Stimulated activated CD4-positive, alpha-beta T cell treated with anti-CD3 and anti-CD28 coated beads, Interleukin-2, amount 100 ng/mL, for 48 hours (primary cell): Measurements from ENCODE around the gene SUPT6H.
"Not testable (repeated sequence)": the region's sequence is repeated elsewhere in the genome, so short reads cannot be mapped to it uniquely, and the experiment has no call there.

Experiments
- DNase-seq, 2 donors: peaks; one replicate each; pipeline ENCODE4 v3.0.0-alpha.2; 2020

Gene SUPT6H

DNA sequence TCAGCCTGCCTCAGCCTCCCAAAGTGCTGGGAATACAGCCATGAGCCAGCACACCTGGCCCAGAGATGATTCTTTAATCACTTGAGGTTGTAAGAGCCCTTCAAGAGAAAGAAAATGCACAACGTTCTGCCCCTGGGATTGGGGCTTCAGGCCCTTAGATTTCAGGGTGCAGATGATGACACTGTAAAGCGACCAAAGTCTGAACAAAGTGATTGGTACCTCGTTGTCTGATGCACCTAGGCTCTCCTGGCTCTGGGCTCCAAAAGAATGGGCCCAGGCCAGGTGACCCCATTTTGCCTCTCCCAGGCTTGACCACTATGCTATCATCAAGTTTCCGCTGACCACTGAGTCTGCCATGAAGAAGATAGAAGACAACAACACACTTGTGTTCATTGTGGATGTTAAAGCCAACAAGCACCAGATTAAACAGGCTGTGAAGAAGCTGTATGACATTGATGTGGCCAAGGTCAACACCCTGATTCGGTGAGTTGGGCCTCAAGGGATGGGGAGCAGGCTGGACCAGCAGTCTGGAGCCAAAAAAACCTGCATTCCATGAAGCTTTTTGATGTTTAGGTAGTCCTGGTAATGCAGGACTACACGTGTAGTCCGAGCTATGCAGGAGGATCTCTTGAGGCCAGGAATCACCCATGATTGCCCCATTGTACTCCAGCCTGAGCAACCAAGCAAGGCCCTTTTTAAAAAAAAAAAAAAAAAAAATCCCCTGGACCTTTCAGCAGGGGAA is 60.6 kb downstream of the SUPT6H start:
- no peak for DNase-seq

DNA sequence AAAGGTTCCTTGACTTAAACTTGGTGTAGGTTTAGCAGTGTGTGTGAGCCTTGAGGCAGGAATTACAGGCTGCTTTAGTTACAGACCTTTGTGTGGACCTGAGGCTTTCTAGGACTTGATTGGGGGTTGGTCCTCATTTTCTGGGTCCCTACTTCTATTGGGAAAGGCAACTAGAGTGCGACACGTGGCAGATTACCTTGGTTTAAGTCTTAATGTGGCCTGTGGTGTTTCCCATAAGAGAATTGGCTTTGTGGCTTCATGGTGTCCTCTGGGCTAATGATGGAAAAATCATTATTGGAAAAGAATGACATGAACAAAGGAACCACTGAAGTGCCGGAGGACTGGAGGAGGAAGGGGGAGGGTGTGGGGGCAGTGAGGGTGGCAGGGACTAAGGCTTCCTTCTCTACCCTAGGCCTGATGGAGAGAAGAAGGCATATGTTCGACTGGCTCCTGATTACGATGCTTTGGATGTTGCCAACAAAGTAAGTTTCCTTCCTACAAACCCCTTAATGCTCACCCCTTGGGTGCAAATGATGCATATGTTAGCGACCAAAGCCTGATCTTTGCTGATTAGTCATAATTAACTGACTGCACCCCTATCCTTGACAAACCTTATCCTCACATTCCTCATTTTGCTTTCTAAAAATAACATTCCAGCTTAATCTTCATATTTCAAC is 61.3 kb downstream of the SUPT6H start:
- DNase-seq, result no peak

DNA sequence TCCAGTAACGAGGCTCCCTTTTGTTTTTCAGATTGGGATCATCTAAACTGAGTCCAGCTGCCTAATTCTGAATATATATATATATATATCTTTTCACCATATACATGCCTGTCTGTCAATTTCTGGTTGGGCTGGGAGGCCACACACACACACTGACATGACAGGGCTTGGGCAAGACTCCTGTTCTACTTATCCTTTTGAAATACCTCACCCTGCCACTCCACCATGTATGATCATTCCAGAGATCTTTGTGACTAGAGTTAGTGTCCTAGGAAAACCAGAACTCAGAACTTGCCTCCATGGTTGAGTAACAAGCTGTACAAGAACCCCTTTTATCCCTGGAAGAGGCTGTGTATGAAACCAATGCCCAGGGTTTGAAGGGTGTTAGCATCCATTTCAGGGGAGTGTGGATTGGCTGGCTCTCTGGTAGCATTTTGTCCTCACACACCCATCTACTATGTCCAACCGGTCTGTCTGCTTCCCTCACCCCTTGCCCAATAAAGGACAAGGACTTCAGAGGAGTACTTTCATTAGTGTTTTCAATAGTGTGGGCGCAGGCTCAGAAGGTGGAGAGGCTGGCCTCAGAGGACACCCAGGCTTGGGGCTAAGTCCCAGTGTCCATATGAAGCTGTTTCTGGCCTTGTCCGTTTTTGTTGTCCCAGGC is 62.0 kb downstream of the SUPT6H start:
- not testable (repeated sequence) for DNase-seq

DNA sequence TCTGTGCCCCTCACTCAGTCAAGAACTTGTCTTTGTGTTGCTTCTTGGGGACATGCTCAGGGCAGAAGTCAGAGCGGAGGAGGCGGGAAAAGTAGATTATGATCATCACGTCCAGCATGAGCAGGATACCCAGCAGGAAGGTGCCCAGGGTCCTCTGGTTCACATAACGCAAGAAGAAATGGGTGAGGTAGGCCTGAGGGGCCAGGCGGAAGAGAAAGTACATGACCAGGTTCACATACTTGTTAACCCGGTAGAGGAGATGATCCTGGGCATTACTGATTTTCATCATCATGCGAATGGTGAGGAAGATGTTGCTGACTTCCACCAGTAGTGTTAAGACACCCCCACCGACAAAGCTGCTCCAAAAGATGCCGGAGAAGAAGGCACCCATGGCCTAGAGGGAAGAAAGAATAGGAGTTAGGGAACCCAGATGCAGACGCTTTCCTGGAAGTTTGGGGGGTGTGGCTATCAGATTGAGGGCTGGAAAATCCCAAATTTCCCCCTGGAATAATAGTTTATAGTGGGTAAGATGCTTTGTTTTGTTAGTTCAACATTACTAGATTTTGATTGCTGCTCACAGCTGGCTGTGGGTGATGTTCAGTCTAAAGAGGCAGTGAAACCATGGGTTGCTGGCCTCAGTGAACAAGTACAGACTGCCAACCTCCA is 62.6 kb downstream of the SUPT6H start:
- no peak for DNase-seq

DNA sequence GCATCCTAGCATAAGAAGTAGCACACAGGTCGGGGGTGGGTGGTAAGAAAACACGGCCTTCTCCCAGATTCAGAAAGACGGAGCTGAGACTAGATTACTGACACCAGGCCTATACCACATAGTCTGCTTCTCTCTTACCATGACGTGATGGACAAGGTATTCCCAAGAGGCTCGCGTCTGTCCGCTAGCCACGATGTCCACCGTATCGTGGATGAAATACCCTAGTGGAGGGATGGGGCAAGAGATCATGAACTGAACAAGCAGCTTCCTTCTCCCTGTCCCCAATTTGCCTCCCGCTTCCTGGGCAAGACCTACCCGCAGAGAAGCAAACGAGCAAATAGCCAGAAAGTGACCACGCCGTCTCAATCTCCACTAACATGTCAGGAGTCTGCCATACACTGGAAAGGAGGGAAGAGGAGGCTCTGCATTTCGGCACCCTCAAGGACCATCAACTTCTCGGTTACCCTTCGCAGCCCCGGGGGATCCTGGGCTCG is 63.2 kb downstream of the SUPT6H start:
- DNase-seq, result no peak

DNA sequence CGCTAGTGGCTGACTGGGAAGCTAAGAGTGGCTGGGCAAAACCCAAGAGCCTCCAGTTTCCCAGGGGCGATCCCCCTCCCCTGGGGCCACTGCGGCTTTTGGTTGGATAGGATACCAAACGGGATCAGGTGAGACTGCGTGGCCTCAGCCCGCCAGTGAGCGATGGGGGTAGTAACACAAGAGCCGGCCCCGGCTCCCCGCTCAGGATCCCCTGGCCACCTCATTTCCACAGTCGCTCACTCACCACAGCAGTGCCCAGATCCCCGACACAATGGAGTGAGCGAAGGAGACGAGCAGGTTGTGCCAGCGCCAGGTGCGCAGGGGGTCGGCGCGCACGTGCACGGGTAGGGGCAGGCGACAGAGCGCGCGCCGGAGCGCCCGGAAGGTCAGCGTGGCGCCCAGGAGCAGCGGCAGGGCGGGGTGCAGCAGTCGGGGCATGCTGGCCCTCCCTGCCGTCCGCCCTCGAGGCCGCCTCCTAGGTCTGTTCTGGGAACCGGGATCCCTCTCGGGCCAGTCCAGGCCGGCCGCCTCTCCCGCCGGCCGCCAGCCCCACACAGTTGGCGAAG is 63.7 kb downstream of the SUPT6H start:
- peak; percentile 64 to 67 for DNase-seq

DNA sequence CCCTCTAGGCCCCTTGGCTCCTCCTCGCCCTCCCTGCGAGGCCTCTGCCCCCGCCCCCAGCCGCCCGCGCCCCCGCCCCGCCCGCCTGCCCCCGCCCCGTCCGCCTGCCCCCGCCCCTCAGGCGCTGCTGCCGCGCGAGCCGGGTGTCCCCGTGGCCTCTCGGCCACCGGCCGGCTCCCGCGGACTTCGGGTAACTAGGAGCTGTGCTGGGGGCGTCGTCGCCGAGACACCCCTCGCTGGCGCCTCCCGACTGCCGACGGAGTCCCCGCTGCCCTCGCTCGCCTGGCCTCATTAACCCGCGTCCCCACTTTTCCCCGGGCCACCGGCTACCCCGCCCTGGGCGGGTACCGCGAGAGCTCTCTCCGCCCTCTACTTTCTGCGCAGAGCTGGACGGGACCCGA is 64.2 kb downstream of the SUPT6H start, which contains the start of gene TLCD1:
TLCD1 (minus strand) TSS at position 8 of the 401 bp plus-strand sequence. CDS start 136 bp downstream, outside the sequence.
- peak; percentile 65 to 72 for DNase-seq

DNA sequence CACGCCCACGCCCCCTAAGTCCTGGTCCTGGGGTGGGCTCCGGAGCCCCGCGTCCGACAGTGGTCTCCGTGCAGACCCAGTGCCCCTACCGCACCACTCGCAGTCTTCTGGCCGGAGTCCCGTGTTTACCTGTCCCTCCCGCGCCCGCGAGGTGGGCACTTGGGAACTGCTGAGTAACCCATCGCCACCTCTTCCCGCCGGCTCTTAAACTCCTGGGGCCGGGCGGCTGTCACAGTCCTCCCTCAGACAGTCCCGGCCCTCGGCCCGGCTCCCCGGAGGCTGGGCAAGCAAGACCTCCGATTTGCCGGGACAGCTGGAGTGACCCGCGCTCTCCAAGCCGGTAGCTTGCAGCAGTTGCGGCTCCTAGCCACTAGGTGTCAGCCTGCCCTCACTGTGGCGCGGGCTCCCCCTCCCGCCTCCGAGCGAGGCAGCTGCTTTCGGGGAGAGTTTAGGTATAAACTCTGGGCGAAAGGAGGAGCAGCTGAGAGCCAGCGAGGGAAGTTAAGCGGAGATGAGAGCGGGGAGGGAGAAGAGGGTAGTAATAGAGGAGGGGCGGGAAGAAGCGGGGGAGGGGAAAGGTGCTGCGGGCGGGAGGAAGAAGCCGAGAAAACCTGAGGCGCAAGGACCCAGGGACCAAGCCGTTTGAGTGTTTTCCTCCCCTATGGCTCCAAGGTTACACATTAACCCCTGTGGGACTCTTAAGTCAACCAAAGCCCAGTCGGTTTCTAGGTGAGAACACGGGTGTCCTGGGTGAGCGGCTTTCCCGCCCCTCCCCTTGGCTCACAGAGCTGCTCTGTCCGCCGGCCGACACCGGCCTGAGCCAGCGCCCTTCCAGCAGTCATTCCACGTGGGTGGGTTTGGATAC is 64.9 kb downstream of the SUPT6H start:
- peak; percentile 95 to 97 for DNase-seq

DNA sequence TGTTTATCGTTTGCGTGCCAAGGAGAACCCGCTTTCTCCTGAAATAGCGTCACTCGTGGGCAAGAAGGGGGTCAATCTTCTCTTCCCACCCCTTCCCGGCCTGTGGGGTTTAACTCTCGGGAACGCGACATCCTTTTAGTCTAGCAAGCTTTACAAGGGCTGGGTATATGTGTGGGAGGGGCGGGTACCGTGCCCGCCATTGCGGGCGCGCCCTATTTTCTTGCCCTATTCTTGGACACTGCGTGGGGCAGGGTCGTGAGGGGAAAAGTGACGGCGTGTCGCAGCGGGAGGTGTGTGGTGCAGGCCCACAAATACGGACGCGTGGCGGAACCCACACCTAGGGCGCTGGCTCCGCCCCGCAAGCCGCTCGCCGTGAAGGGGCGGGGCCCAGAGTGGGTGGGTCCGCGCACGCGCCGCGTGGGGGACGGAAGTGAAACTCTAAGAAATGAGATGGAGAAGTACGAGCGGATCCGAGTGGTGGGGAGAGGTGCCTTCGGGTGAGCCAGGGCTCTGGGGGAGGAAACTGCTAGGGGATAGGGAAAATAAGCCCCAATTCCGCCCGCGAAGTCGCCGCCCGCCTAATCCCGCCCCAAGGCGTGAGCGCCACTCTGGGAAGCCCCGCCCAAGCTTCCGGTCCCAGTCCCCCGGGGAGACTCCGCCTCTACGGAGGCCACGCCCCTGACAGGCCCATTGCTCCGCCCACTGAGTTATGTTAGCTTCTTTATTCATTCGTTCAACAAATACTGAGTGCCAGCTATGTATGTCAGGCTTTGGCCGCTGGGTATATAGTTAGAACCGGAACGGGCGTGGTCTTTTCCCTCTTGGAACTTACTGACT is 66.6 kb downstream of the SUPT6H start, which contains the start of gene NEK8:
NEK8 (plus strand) TSS at position 425 of the 837 bp plus-strand sequence; CDS start at position 451, 26 bp downstream.
- peak; percentile 99 to 100 for DNase-seq

DNA sequence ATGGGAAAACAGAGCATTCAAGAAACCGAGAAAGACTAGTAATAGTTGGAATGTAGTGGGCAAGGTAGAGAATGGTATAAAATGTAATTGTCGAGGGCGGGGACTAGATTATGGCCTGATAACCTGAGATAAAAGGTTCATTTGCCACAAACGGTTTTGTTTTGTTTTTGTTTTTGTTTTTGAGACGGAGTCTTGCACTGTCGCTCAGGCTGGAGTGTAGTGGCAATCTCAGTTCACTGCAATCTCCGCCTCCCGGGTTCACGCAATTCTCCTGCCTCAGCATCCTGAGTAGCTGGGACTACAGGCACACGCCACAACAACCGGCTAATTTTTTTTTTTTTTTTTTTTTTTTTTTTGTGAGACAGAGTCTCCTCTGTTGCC is 67.9 kb downstream of the SUPT6H start:
- no peak for DNase-seq

DNA sequence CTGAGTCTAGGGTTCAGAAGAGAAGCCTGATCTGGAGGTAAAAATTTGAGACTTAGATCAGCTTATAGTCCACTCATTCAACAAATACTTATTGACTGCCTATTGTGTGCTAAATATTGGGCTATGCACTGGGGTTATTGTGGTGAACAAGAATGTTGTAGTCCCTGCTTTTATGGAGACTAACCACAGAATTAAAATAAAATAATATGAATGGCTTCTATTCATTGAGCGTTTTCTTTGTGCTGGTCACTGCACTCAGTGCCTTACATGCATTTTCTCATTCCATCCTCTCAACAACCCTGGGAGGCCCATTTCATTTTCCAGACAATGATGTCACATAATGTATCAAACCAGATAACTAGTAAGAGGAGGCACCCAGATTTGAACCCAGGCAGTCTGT is 71.3 kb downstream of the SUPT6H start:
- no peak for DNase-seq

DNA sequence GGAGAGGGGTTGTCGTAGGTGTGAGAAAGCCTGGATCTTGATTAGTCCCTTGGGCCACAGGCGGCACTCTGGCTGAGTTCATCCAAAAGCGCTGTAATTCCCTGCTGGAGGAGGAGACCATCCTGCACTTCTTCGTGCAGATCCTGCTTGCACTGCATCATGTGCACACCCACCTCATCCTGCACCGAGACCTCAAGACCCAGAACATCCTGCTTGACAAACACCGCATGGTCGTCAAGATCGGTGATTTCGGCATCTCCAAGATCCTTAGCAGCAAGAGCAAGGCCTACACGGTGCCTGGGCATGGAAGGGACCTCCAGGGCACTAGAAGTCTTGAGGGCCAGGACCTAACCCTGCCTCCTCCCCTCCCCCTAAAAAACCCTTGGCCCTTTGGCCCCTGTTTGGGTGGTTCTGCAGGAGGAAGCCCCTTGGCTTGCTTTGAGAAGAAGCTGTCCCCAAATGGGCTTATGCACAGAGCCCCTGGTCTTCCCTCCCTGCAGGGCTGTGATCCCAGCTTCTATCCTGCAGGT is 72.8 kb downstream of the SUPT6H start:
- no peak for DNase-seq

DNA sequence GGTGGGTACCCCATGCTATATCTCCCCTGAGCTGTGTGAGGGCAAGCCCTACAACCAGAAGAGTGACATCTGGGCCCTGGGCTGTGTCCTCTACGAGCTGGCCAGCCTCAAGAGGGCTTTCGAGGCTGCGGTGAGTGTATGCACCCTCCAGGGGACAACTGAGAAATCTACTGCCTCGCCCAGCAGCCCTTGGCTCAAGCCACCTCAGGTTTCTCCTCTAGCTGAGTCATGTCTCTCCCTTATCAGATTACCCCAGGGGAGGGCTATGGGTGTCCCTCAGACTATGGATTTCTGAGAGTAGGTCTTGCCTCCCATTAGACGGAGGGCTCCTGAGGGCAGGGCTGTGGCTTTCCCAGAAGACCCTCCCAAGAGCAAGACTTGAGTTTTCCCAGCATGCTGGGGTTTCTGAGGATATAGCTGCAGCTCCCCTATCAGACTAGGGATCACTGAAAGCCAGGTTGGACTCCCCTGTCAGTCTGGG is 73.3 kb downstream of the SUPT6H start:
- DNase-seq, result no peak

DNA sequence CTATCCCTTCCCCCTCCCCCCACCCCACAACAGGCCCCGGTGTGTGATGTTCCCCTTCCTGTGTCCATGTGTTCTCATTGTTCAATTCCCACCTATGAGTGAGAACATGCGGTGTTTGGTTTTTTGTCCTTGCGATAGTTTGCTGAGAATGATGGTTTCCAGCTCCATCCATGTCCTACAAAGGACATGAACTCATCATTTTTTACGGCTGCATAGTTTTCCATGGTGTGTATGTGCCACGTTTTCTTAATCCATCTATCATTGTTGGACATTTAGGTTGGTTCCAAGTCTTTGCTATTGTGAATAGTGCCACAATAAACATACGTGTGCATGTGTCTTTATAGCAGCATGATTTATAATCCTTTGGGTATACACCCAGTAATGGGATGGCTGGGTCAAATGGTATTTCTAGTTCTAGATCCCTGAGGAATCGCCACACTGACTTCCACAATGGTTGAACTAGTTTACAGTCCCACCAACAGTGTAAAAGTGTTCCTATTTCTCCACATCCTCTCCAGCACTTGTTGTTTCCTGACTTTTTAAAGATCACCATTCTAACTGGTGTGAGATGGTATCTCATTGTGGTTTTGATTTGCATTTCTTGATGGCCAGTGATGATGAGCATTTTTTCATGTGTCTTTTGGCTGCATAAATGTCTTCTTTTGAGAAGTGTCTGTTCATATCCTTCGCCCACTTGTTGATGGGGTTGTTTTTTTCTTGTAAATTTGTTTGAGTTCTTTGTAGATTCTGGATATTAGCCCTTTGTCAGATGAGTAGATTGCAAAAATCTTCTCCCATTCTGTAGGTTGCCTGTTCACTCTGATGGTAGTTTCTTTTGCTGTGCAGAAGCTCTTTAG is 74.1 kb downstream of the SUPT6H start:
- DNase-seq, result not testable (repeated sequence)

DNA sequence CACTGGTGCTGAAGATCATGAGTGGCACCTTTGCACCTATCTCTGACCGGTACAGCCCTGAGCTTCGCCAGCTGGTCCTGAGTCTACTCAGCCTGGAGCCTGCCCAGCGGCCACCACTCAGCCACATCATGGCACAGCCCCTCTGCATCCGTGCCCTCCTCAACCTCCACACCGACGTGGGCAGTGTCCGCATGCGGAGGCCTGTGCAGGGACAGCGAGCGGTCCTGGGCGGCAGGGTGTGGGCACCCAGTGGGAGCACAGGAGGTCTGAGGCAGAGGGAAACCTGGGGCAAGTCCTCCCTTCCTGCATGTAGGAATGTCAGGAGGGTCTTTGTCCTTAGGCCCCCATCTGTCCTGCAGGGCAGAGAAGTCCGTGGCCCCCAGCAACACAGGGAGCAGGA is 75.3 kb downstream of the SUPT6H start:
- no peak for DNase-seq

DNA sequence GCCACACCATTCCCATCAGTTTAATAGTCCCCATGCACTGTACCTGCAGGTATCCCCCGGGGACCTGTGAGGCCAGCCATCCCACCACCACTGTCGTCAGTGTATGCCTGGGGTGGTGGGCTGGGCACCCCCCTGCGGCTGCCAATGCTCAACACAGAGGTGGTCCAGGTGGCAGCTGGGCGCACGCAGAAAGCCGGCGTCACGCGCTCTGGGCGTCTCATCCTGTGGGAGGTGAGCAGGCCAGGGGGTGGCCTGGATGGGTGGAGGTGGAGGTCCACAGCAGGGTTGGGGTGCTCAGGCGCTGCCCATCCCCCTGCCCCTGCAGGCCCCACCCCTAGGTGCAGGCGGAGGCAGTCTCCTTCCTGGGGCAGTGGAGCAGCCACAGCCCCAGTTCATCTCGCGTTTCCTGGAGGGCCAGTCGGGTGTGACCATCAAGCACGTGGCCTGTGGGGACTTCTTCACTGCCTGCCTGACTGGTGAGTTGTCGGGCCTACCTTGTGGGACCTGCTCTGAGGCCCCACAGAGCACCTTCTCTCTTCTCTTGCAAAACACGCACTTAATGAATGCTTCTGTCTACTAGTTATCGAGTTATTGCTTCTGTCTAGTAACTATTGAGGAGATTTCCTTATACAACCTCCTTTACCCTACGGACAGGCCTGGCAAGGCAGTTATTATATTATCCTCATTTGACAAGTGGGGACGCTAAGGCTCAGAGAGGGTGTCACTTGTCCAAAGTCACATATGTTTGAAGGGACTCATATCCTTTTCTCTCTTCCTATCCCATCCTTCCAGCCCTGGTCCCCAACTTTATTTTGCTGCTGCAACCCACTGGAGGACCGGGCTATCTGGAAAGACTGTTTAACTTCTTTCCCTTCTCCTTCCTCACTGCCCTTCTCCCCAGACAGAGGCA is 76.0 kb downstream of the SUPT6H start:
- DNase-seq, result no peak

DNA sequence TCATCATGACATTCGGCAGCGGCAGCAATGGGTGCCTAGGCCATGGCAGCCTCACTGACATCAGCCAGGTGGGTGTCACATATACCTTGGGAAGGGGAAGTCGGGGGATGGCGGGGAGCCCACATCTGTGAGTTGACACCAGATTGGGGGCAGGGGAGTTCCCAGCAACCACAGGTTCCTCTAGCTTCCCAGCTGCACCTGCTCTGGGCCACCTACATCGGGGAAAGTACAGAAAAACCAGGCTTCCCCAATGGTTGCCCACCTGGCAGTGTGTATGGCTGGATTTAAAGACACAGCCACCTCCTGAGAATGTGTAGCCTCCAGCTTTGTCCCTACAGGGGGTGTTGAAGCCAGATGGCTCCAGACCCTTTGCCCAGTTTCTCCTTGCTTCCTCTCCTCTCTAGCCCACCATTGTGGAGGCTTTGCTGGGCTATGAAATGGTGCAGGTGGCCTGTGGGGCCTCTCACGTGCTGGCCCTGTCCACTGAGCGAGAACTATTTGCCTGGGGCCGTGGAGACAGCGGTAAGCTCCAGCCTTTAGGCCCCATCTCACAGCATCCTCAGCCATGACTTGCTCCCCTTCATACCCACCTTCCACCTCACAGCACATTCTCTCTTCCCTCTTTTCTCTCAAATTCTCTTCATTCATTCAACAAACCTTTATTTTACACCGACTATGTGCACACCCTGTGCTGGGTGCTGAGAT is 76.8 kb downstream of the SUPT6H start:
- no peak for DNase-seq
